GM12801 (cell line): ENCODE measurements around the gene ATP2C1.

Source experiments
- CTCF ChIP-seq: IDR thresholded peaks from one replicate; pipeline ENCODE4 v1.5.1; 2011; ENCODE audit warnings: control low read depth; ENCODE audit not compliant: insufficient read length; ENCODE audit errors: extremely low read depth

Gene ATP2C1

GRCh38 chr3:130990282-130990681 is 96.4 kb downstream of the ATP2C1 start:
- TF ChIP-seq CTCF = no peak

- no peak for TF ChIP-seq CTCF
Observed at GRCh38 chr3:130991126-130991525, 97.2 kb downstream of the ATP2C1 start.

GRCh38 chr3:130992344-130992743 is 98.5 kb downstream of the ATP2C1 start:
- TF ChIP-seq CTCF = no peak

GRCh38 chr3:130997289-130997688 is 103.4 kb downstream of the ATP2C1 start:
- no peak for TF ChIP-seq CTCF

GRCh38 chr3:131001071-131001470 is 107.2 kb downstream of the ATP2C1 start:
- no peak for TF ChIP-seq CTCF

- TF ChIP-seq CTCF = no peak
Observed at GRCh38 chr3:131004603-131005002, 110.7 kb downstream of the ATP2C1 start.

GRCh38 chr3:131007256-131007655 is 113.4 kb downstream of the ATP2C1 start:
- no peak for TF ChIP-seq CTCF

- no peak for TF ChIP-seq CTCF
Observed at GRCh38 chr3:131007782-131008181, 113.9 kb downstream of the ATP2C1 start.
